Lung microvascular endothelial cell (primary cell): ENCODE measurements around the gene RAB7A. TPM values are rescaled to one million over a fixed set of nuclear protein-coding genes. Genes with fewer than 3 reads are reported as not detected.
A peak's percentile ranks its signal among the peaks of the same experiment; 100 is the strongest.

Experiments
- DNase-seq, 2 donors: peaks; one replicate each; pipeline versions ENCODE4 v3.0.0 to v3.0.0-alpha.2; 2010; ENCODE audit warnings: low read depth in 2 of 2
- total RNA-seq: library from RNA; depleted of rRNA; stranded (reverse); fragments of >200 nt; gene quantifications from 2 replicates; pipeline ENCODE4 v1.2.1, GENCODE V29; 2014

The RAB7A gene
- total RNA-seq, 1 donor from 2014 or later, result 33.5 TPM

- DNase-seq, result no peak
These were observed 123.0 kb downstream of the RAB7A start for GRCh38 chr3:128848936-128849335.

DNA sequence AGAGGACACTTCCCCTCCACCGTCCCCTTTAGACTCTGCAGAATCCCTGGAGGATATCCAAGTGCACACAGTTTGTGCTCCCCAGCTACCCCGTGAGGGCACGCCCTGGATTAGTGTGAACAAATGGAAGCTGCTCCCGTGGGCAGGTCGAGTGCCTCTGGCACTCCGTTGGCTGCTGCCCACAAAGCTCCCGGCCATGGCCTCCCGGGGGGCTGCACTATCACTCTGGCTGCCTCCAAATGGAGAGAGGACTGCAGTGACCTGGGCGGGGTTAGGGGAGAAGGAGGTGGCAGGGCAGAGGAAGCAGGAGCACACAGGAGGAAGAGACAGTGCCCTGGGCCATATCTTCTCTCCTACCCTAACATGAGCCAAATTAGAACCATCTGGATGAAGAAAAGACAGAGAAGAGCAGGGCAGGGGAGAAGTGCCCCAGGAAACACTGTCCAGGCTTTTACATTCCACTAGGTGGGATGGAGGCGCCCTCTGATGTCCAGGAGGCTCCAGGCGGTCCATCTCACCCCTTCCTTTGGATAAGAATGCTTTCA, 124.0 kb downstream of the RAB7A start:
- DNase-seq, result peak in 1 of 2 donors; percentile 17

DNA sequence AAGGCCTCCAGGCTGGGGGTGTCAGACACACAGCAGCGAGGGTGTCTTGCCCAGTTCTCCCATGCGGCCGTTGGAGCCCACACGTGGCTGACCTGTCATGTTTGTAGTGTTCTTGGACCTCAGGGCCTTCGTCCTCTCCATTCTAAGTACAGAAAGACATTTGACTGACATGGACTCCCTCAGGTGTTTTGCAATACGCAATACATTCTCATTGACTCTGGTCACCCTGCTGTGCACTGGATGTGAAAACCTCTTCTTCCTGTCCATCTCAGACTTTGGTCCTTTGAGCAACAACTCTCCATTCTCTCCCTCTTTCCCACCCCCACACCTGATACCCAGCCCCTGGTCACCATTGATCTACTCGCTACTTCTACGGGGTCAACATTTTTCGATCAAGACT, 124.6 kb downstream of the RAB7A start:
- no peak for DNase-seq

GRCh38 chr3:128851601-128852000, 125.6 kb downstream of the RAB7A start:
- DNase-seq, result no peak

DNA sequence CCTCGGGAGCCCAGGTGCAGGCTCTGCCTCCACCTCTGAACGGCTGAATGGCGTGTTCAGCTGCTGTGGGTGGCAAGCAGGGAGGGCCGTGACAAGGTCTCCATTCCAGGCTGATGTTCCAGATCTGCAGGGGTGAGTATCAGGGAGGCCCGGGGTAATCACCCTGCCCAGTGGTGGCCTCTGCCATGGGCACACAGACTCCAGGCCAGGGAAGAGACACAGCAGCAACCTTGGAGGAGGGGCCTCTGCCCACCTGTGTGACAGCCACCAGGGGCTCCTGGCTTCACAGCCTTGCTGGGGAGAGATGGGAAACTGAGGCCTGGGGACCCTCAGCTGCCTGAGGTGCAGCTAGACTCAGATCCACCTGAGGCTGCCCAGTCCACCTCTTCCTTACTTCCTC, 127.8 kb downstream of the RAB7A start:
- no peak for DNase-seq

DNA sequence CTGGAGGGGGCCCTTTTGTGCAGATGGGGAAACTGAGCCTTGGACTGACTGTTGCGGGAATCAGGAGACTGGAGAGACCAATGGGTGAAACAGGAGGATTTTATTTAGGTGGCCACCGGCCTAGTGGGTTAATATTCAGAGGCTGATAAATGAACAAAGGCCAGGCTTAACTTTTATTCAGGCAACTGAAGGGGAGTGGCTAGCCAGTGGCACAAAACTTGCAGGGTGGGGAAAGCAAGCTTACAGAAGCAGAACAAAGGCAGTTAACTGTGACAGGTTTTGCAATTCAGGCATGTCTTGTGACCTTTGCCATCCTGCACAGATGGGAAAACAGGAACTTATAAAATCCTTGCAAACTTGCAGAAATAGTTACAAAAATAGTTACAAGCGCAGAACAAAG, 128.5 kb downstream of the RAB7A start:
- no peak for DNase-seq

- DNase-seq, result no peak
These were observed 129.6 kb downstream of the RAB7A start for GRCh38 chr3:128855569-128855968.

- no peak for DNase-seq
These were observed 132.2 kb downstream of the RAB7A start for GRCh38 chr3:128858167-128858566.

- DNase-seq, result no peak
These were observed 133.6 kb downstream of the RAB7A start for GRCh38 chr3:128859630-128860029.

DNA sequence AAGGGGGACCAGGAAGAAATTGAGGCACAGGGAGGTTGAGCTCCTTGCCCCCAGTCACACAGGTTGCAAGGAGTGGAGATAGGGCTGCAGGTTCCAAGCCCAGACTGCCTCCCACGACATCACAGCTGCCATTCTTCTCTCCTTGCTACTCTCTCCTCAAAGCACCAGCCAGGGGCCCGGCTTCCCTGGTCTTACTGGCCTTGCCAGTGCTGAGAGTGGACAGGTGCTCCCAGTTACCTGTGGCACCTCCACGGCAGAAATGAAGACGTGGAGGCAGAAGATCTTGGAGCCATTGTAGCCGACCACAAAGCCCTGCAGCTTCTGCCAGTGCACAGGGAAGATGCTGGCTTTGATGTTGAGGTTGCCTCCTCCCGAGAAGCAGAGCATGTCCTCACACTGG, 135.5 kb downstream of the RAB7A start:
- no peak for DNase-seq

- no peak for DNase-seq
These were observed 137.6 kb downstream of the RAB7A start for GRCh38 chr3:128863560-128863959.

Other genes starting within 250 kb of the RAB7A start
- gene GATA2, start 233.0 kb upstream of the RAB7A start, total RNA-seq, result 7.8 and 11.3 TPM in 2 replicates
- gene RPN1, start 75.4 kb upstream of the RAB7A start, total RNA-seq, result 339 and 500 TPM in 2 replicates
- 27.8 and 28.1 TPM in 2 replicates for gene ACAD9, start 153.4 kb downstream of the RAB7A start, total RNA-seq